Measurements from ENCODE around the gene WDR47. TPM values are rescaled to one million over a fixed set of nuclear protein-coding genes. Genes with fewer than 3 reads are reported as not detected.

Gene WDR47
- total RNA-seq, 1 experiment from 2014 or later: 6.6 TPM

DNA sequence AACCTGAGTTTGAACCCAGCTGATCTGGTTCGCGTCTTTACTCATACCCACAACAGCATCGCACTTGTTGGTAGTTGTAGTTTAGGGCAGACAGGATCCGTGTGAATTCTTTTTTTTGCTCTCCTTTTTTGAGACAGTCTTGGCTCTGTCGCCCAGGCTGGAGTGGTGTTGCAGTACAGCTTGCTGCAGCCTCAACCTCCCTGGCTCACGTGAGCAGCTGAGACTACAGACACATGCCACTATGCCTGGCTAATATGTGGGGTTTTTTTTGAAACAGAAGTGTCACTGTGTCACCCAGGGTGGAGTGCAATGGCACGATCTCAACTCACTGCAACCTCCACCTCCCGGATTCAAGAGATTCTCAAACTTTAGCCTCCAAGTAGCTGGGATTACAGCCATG lies 26.0 kb upstream of the WDR47 start:
- Histone ChIP-seq H3K79me1 (ENCODE audit: insufficient read depth, low read depth, low read length, poor library complexity, severe bottlenecking) (no peaks in the 10 kb centered on the region), H3K4ac (ENCODE audit: low read depth, low read length) (no peak overlapping the region), H4K8ac (replicated peaks; ENCODE audit: insufficient read length, low read depth, low read length) (no peak overlapping the region), H4K91ac (ENCODE audit: insufficient read length, low read depth, low read length) (no peak overlapping the region), H3K4me2 (ENCODE audit: insufficient read depth, insufficient read length, low read length) (no peak overlapping the region), H3K23ac (ENCODE audit: insufficient read length, low read depth, low read length) (no peak overlapping the region), H3K23me2 (ENCODE audit: insufficient read length, low read depth, low read length, poor library complexity, severe bottlenecking) (no peaks in the 10 kb centered on the region), H4K5ac (ENCODE audit: insufficient read length, low read depth, low read length) (no peak overlapping the region), H3K56ac (ENCODE audit: insufficient read length, low read depth, low read length) (no peak overlapping the region), H2BK120ac (ENCODE audit: low read depth, low read length, poor library complexity, severe bottlenecking) (no peak overlapping the region), H2BK12ac (ENCODE audit: insufficient read length, low read depth, low read length) (no peak overlapping the region), H3K27ac (ENCODE audit: insufficient read length, low read depth, low read length) (no peak overlapping the region), H3K9me3 (ENCODE audit: control insufficient read depth, low read depth, low read length) (no peaks in the 10 kb centered on the region), H3K79me2 (ENCODE audit: insufficient read depth, low read length) (no peaks in the 10 kb centered on the region; the same call in 1 of the 2 replicates), H3K9ac (ENCODE audit: extremely low read depth, insufficient read length, low read length) (no peak overlapping the region), H2BK20ac (ENCODE audit: low read depth, low read length, poor library complexity, severe bottlenecking) (no peak overlapping the region), H4K20me1 (ENCODE audit: control insufficient read depth, insufficient read depth, insufficient read length) (no peaks in the 10 kb centered on the region), H3K4me1 (ENCODE audit: insufficient read depth, low read length) (no peaks in the 10 kb centered on the region), H2AK5ac (ENCODE audit: insufficient read length, low read length) (no peak overlapping the region), H2BK15ac (ENCODE audit: low read depth, low read length) (no peak overlapping the region), H3K14ac (ENCODE audit: insufficient read depth, low read length) (no peak overlapping the region), H2BK5ac (ENCODE audit: insufficient read length, low read length) (no peak overlapping the region), H2AFZ (ENCODE audit: low read length) (no peak overlapping the region), H3T11ph (ENCODE audit: low read length) (no peak overlapping the region), H3K27me3 (ENCODE audit: insufficient read depth, low read length) (no peaks in the 10 kb centered on the region), H3K18ac (ENCODE audit: insufficient read length, low read depth, low read length) (no peak overlapping the region)
- Mint-ChIP-seq H3K36me3 (ENCODE audit: insufficient read depth in 1 of 3, low read depth in 3 of 3) (peaks cover 21 to 61% (median 43%) of the 10 kb centered on the region in 3 experiments; a peak in 6 of 7 replicates), H3K9me3 (no peaks in the 10 kb centered on the region), H3K4me3 (no peak overlapping the region; a peak in 1 of 5 replicates), H3K4me1 (no peaks in the 10 kb centered on the region), H3K27me3 (ENCODE audit: low read depth) (no peaks in the 10 kb centered on the region; the same call in 1 of the 2 replicates), H3K27ac (peak overlapping the region in 1 of 3 experiments; percentile 34; a peak in 1 of 7 replicates)
- no CpG with 5 or more reads among the region's 8 CpGs for WGBS (ENCODE audit: extremely low coverage, insufficient read length, low lambda C conversion rate)
- no peak for DNase-seq
- TF ChIP-seq, protein P1, sequence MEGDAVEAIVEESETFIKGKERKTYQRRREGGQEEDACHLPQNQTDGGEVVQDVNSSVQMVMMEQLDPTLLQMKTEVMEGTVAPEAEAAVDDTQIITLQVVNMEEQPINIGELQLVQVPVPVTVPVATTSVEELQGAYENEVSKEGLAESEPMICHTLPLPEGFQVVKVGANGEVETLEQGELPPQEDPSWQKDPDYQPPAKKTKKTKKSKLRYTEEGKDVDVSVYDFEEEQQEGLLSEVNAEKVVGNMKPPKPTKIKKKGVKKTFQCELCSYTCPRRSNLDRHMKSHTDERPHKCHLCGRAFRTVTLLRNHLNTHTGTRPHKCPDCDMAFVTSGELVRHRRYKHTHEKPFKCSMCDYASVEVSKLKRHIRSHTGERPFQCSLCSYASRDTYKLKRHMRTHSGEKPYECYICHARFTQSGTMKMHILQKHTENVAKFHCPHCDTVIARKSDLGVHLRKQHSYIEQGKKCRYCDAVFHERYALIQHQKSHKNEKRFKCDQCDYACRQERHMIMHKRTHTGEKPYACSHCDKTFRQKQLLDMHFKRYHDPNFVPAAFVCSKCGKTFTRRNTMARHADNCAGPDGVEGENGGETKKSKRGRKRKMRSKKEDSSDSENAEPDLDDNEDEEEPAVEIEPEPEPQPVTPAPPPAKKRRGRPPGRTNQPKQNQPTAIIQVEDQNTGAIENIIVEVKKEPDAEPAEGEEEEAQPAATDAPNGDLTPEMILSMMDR (conservative IDR thresholded peaks at IDR 0.05): no peak
